A549 (cell line): ENCODE data around the gene DCUN1D1. TPM values are rescaled to one million over a fixed set of nuclear protein-coding genes. Genes with fewer than 3 reads are reported as not detected.

ENCODE experiments used
- ATAC-seq, 2 experiments: fragments of 200-7000 bp in 1 of 2; fragments of >200 bp in 1 of 2; cut with Nextera tagmentation in 1 of 2; cut with Tn5 transposase in 1 of 2; 3 replicates each; pipeline versions ENCODE4 v1.8.0 to v1.9.1; 2018 to 2020; ENCODE audit warnings: mild to moderate bottlenecking in 1 of 2, moderate library complexity in 1 of 2
- CTCF ChIA-PET: fragments of 300-600 bp; sonication (Branson Sonifier 250); formaldehyde crosslinking; extraction: SDS; loops from one replicate; lab custom pipeline; 2021; ENCODE audit warnings: antibody characterized with exemption, inconsistent platforms; lab: Yijun Ruan, JAX
- POLR2A ChIA-PET: fragments of 350-600 bp; formaldehyde crosslinking; extraction: SDS; loops from one replicate; lab custom pipeline; 2021; ENCODE audit warnings: antibody characterized with exemption, inconsistent platforms; lab: Yijun Ruan, JAX
- DNase-seq, 2 experiments: peaks; one replicate each; pipeline versions ENCODE4 v3.0.0 to v3.0.0-alpha.2; 2011 to 2016; ENCODE audit warnings: low read depth in 1 of 2, low spot score in 1 of 2
- FAIRE-seq: peaks from 2 replicates; lab custom pipeline; 2011; peaks lifted over from hg19 to GRCh38; lab: Jason Lieb, UNC
- H3K27ac ChIP-seq, 2 experiments: fragments of >200 bp; sonication (Bioruptor Twin); formaldehyde crosslinking; 3 replicates each; pipeline ENCODE4 v1.5.1; 2016 to 2017
- H3K4me1 ChIP-seq: fragments of >200 bp; sonication (Bioruptor Twin); formaldehyde crosslinking; 3 replicates; pipeline ENCODE4 v1.6.1; 2016
- H3K4me2 ChIP-seq: fragments of >200 bp; sonication (Bioruptor Twin); formaldehyde crosslinking; 3 replicates; pipeline ENCODE4 v1.6.1; 2016
- H3K4me3 ChIP-seq: fragments of >200 bp; sonication (Bioruptor Twin); formaldehyde crosslinking; 3 replicates; pipeline ENCODE4 v1.5.1; 2016
- H3K9me3 ChIP-seq: fragments of >200 bp; sonication (Bioruptor Twin); formaldehyde crosslinking; 3 replicates; pipeline ENCODE4 v1.6.1; 2016
- BHLHE40 ChIP-seq: IDR thresholded peaks from 2 replicates; pipeline ENCODE4 v1.6.1; 2012; ENCODE audit warnings: low read depth, low read length, inconsistent platforms
- CHD4 ChIP-seq: fragments of 200-600 bp; sonication (generic); IDR thresholded peaks from 2 replicates; pipeline ENCODE4 v1.6.1; 2016; ENCODE audit warnings: antibody characterized with exemption, mild to moderate bottlenecking, borderline replicate concordance
- E2F6 ChIP-seq: IDR thresholded peaks from 2 replicates; pipeline ENCODE4 v1.6.1; 2012; ENCODE audit warnings: low read depth, borderline replicate concordance
- EP300 ChIP-seq, 2 experiments: fragments of >200 bp; sonication (Bioruptor Twin); formaldehyde crosslinking; IDR thresholded peaks; 2 replicates in 1 of 2; 3 replicates in 1 of 2; pipeline ENCODE4 v1.6.1; 2016 to 2017
- ESRRA ChIP-seq: fragments of 150-350 bp; IDR thresholded peaks from 2 replicates; pipeline ENCODE4 v1.6.1; 2014; ENCODE audit warnings: mild to moderate bottlenecking, low read length, borderline replicate concordance
- HDAC2 ChIP-seq: fragments of 200-600 bp; sonication (generic); IDR thresholded peaks from 2 replicates; pipeline ENCODE4 v1.6.1; 2016
- HOXA7 ChIP-seq: fragments of 250-450 bp; sonication (Bioruptor Pico); IDR thresholded peaks from 2 replicates; pipeline ENCODE4 v1.5.0; 2020; ENCODE audit warnings: mild to moderate bottlenecking, moderate library complexity
- JUN ChIP-seq, 2 experiments: fragments of >200 bp; sonication (Bioruptor Twin); formaldehyde crosslinking; IDR thresholded peaks; 2 replicates in 1 of 2; 3 replicates in 1 of 2; pipeline ENCODE4 v1.6.1; 2016 to 2017
- JUNB ChIP-seq: fragments of >200 bp; sonication (Bioruptor Twin); formaldehyde crosslinking; IDR thresholded peaks from 2 replicates; pipeline ENCODE4 v1.6.1; 2016
- MAFK ChIP-seq: fragments of 450-650 bp; IDR thresholded peaks from 2 replicates; pipeline ENCODE4 v1.6.1; 2014; ENCODE audit not compliant: partially characterized antibody
- MAZ ChIP-seq: fragments of 150-350 bp; IDR thresholded peaks from 2 replicates; pipeline ENCODE4 v1.6.1; 2014; ENCODE audit warnings: antibody characterized with exemption, low read depth, low read length, borderline replicate concordance
- MYC ChIP-seq: IDR thresholded peaks from 2 replicates; pipeline ENCODE4 v1.6.1; 2012; ENCODE audit warnings: mild to moderate bottlenecking, inconsistent platforms, low read length, improper control_type of control experiment, borderline replicate concordance
- POLR2A ChIP-seq: IDR thresholded peaks from 2 replicates; pipeline ENCODE4 v1.6.1; 2012; ENCODE audit warnings: mild to moderate bottlenecking, low read length
- RCOR1 ChIP-seq: fragments of 150-350 bp; IDR thresholded peaks from 2 replicates; pipeline ENCODE4 v1.6.1; 2014; ENCODE audit warnings: antibody characterized with exemption, low read length, low read depth
- RFX5 ChIP-seq: fragments of 450-650 bp; IDR thresholded peaks from 2 replicates; pipeline ENCODE4 v1.7.1; 2014; ENCODE audit warnings: antibody characterized with exemption, mild to moderate bottlenecking, moderate library complexity
- RNF2 ChIP-seq: fragments of 200-600 bp; sonication (generic); IDR thresholded peaks from 2 replicates; pipeline ENCODE4 v1.6.1; 2016; ENCODE audit warnings: low read depth, mild to moderate bottlenecking, antibody characterized with exemption, moderate library complexity, borderline replicate concordance
- SMC3 ChIP-seq: fragments of >200 bp; sonication (Bioruptor Twin); formaldehyde crosslinking; IDR thresholded peaks from 3 replicates; pipeline ENCODE4 v1.6.1; 2018; ENCODE audit warnings: inconsistent platforms
- ZC3H11A ChIP-seq: fragments of 450-650 bp; IDR thresholded peaks from 2 replicates; pipeline ENCODE4 v1.6.1; 2014; ENCODE audit warnings: antibody characterized with exemption, mild to moderate bottlenecking
- ZFP36 ChIP-seq: fragments of 450-650 bp; IDR thresholded peaks from 2 replicates; pipeline ENCODE4 v1.6.1; 2014; ENCODE audit warnings: borderline replicate concordance; ENCODE audit not compliant: partially characterized antibody
- WGBS: methylation state at CpG from one replicate; pipeline ENCODE4 v1.1.6; 2017; ENCODE audit errors: missing lambda C conversion rate; 5-methylcytosine and 5-hydroxymethylcytosine counted together
- polyA plus RNA-seq, 4 experiments: library from polyadenylated mRNA; depleted of rRNA in 3 of 4; stranded (reverse); fragments of >200 nt; fragmentation: RNase III in 1 of 4; extraction: RNeasy Plus Mini Kit Qiagen cat#74134 plus additional on column Dnase treatment in 1 of 4; gene quantifications; 2 replicates in 3 of 4; 3 replicates in 1 of 4; pipeline ENCODE4 v1.2.3, GENCODE V29; 2011 to 2017
- TF ChIP-seq, protein P1 (sequence below): IDR thresholded peaks from 2 replicates; pipeline ENCODE4 v1.6.1; 2012
- TF ChIP-seq, protein P2 (sequence below): IDR thresholded peaks from 2 replicates; pipeline ENCODE4 v1.6.1; 2012
- TF ChIP-seq, protein P3 (sequence below): fragments of 450-650 bp; IDR thresholded peaks from 2 replicates; pipeline ENCODE4 v1.6.1; 2014; ENCODE audit warnings: antibody characterized with exemption

DCUN1D1 gene
- polyA plus RNA-seq, 2 of the 4 experiments (the other 2 are of a cell fraction): 20.3 to 34.4 TPM

GRCh38 chr3:182936239-182936917, 44.0 kb downstream of the DCUN1D1 start:
- FAIRE-seq (no peak), ATAC-seq (no peak), DNase-seq (no peak)
- ChIA-PET POLR2A (no interaction called here), CTCF (interaction anchor here (1.9 kb wide), 1 partner anchor 222 kb away, joined by 4 read pairs; no protein-coding TSS in a partner anchor)
- no peak overlapping the region for H3K27ac ChIP-seq
- WGBS: 92% methylated on average over 4 of the region's 4 CpGs
- H3K4me2 ChIP-seq: no peak overlapping the region
- peaks cover 3% of the 10 kb centered on the region; the same call in 1 of the 3 replicates for H3K9me3 ChIP-seq
- TF ChIP-seq BHLHE40 (no peak), JUNB (no peak), E2F6 (no peak), MYC (no peak), HOXA7 (no peak)
- TF ChIP-seq, protein P1, sequence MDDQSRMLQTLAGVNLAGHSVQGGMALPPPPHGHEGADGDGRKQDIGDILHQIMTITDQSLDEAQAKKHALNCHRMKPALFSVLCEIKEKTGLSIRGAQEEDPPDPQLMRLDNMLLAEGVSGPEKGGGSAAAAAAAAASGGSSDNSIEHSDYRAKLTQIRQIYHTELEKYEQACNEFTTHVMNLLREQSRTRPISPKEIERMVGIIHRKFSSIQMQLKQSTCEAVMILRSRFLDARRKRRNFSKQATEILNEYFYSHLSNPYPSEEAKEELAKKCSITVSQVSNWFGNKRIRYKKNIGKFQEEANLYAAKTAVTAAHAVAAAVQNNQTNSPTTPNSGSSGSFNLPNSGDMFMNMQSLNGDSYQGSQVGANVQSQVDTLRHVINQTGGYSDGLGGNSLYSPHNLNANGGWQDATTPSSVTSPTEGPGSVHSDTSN: no peak
- TF ChIP-seq, protein P2, sequence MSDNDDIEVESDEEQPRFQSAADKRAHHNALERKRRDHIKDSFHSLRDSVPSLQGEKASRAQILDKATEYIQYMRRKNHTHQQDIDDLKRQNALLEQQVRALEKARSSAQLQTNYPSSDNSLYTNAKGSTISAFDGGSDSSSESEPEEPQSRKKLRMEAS: no peak
- no peaks in the 10 kb centered on the region for H3K4me1 ChIP-seq
- H3K4me3 ChIP-seq: no peak overlapping the region

DNA sequence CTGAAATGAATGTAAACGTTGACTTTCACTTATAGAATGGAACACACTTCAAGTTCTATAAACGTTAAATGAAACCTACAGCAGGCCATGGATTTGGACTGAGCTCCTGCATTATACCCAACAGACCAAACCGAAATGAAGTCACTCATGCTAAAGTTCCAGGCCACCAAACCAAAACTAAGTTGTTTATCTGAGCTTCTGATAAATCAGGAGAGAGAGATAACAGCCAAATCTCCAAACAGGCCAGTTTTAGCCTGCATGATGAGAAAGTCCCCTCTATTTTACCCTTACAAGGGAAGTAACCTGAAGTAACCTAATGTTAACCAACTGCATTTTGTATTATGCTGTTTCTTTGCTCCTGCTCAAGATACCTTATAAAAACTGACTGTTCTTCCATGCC, 44.5 kb downstream of the DCUN1D1 start:
- Histone ChIP-seq H3K27ac (no peak overlapping the region), H3K4me3 (no peak overlapping the region), H3K4me2 (no peak overlapping the region), H3K9me3 (peaks cover 3% of the 10 kb centered on the region; the same call in 1 of the 3 replicates), H3K4me1 (no peaks in the 10 kb centered on the region)
- no peak for TF ChIP-seq CHD4
- TF ChIP-seq MAZ: no peak
- TF ChIP-seq, protein P2: no peak
- no peak for TF ChIP-seq MYC
- TF ChIP-seq RFX5: no peak
- TF ChIP-seq HOXA7: no peak
- TF ChIP-seq JUN (IDR thresholded peaks at IDR 0.05): no peak
- TF ChIP-seq ZC3H11A: no peak
- no peak for DNase-seq
- WGBS: 82% methylated on average over 3 of the region's 3 CpGs
- no peak for ATAC-seq
- FAIRE-seq: no peak
- ChIA-PET POLR2A (no interaction called here), CTCF (interaction anchor here (1.9 kb wide), 1 partner anchor 222 kb away, joined by 4 read pairs; no protein-coding TSS in a partner anchor)

DNA sequence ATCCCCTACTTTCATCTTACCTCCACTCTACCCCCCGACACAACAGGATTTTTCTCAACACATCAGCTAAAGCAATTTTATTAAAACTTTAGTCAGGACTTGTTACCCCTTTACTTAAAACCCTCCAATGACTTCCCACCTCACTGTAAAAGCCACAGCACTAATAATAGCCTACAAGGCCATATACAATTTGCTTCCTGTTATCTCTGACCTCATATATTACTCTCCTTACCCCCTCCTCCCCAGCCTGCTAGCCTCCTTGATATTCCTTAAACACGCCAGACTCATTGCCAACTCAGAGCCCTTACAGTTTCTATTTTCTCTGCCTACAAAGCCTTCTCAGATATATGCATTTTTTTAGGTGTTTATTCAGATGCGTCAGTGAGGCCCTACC, 54.4 kb downstream of the DCUN1D1 start:
- Histone ChIP-seq H3K4me1 (peaks cover 11% of the 10 kb centered on the region), H3K4me2 (no peak overlapping the region), H3K4me3 (no peak overlapping the region), H3K9me3 (no peaks in the 10 kb centered on the region), H3K27ac (no peak overlapping the region)
- 98% methylated on average over 3 of the region's 3 CpGs for WGBS
- ChIA-PET CTCF (no interaction called here), POLR2A (no interaction called here)
- ATAC-seq (no peak), FAIRE-seq (no peak), DNase-seq (no peak)
- TF ChIP-seq POLR2A: no peak
- no peak for TF ChIP-seq ZFP36
- TF ChIP-seq, protein P2: no peak
- no peak for TF ChIP-seq ESRRA
- TF ChIP-seq RCOR1: no peak
- TF ChIP-seq JUN (IDR thresholded peaks at IDR 0.05): no peak
- no peak for TF ChIP-seq SMC3
- no peak for TF ChIP-seq BHLHE40
- TF ChIP-seq EP300 (IDR thresholded peaks at IDR 0.05): no peak
- no peak for TF ChIP-seq RNF2
- TF ChIP-seq, protein P1: no peak
- TF ChIP-seq, protein P3, sequence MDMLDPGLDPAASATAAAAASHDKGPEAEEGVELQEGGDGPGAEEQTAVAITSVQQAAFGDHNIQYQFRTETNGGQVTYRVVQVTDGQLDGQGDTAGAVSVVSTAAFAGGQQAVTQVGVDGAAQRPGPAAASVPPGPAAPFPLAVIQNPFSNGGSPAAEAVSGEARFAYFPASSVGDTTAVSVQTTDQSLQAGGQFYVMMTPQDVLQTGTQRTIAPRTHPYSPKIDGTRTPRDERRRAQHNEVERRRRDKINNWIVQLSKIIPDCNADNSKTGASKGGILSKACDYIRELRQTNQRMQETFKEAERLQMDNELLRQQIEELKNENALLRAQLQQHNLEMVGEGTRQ: no peak
- TF ChIP-seq MAFK: no peak
- TF ChIP-seq HDAC2: no peak
